Fibroblast of skin of abdomen (primary cell): Measurements from ENCODE around the gene FMNL3.
A peak's percentile ranks its signal among the peaks of the same experiment; 100 is the strongest.

Experiments used
- DNase-seq: peaks from one replicate; pipeline ENCODE4 v3.0.0-alpha.2; 2013

The FMNL3 gene

GRCh38 chr12:49708851-49709250, 1.6 kb upstream of the FMNL3 start:
- DNase-seq: no peak

GRCh38 chr12:49707812-49708147, 575 bp upstream of the FMNL3 start:
- DNase-seq: no peak

DNA sequence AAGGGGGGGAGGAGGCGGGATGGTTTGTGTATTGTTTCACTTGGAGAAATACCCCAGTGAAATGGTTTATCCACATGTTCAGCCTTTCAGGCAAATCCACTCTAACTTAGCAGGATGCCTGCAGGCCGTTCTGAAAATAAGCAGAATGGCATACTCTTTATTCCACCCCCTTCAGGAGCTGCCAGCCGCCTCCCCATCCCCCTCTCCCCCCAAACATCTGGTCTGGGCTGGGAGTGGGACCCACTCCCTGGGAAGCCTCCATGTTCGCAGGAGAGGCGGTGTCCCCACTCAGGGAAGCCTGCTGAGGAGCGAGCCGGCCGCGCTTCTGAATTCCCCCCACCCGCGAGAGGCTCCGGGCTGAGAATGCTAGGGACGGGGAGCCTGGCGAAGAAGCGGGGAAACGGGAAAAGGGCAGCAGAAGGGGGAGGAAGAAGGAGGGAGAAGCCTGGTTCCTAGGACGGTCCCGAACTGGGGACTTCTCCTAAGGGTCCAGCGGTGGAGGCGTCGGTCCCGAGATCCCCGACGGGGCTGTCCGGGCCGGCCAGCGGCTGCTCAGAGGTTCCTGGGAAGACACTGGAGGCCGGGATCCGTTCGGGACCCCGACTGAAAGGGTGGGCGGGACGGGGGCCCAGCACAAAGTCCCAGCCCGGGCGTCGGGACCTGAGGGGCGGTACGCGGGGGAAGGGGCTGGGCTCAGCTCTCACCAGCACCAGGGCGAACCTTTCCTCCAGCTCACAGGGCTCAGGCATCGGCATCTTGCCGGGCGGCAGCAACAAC, 666 bp downstream of the FMNL3 start:
- peak; percentile 30 for DNase-seq

- DNase-seq: peak; percentile 76
Measured at GRCh38 chr12:49705479-49706134, 1.6 kb downstream of the FMNL3 start.

DNA sequence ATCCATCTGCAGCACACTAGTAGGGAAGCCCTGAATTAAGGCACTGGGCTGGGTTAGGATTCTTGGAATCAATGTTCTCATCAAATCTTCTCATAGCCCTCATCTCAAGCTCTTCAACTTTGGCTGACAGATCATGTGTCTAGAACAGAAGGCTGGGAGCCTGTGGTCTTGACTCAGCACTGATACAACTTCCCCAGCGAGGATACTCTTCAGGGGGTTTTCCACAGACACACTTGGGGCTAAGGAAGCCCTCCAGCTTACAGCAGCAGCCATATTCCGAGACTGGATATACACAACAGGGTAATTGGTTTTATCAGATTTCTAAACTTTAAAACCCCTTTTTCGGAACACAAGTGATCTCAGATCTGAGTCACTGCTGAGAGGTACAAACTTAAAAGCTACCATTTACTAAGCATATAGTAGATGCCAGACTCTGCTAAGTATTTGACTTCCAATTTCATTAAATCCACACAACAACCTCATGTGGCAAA, 3.5 kb downstream of the FMNL3 start:
- peak; percentile 87 for DNase-seq

GRCh38 chr12:49702676-49703215, 4.5 kb downstream of the FMNL3 start:
- DNase-seq: no peak

- DNase-seq: no peak
Measured at GRCh38 chr12:49702009-49702408, 5.2 kb downstream of the FMNL3 start.

DNA sequence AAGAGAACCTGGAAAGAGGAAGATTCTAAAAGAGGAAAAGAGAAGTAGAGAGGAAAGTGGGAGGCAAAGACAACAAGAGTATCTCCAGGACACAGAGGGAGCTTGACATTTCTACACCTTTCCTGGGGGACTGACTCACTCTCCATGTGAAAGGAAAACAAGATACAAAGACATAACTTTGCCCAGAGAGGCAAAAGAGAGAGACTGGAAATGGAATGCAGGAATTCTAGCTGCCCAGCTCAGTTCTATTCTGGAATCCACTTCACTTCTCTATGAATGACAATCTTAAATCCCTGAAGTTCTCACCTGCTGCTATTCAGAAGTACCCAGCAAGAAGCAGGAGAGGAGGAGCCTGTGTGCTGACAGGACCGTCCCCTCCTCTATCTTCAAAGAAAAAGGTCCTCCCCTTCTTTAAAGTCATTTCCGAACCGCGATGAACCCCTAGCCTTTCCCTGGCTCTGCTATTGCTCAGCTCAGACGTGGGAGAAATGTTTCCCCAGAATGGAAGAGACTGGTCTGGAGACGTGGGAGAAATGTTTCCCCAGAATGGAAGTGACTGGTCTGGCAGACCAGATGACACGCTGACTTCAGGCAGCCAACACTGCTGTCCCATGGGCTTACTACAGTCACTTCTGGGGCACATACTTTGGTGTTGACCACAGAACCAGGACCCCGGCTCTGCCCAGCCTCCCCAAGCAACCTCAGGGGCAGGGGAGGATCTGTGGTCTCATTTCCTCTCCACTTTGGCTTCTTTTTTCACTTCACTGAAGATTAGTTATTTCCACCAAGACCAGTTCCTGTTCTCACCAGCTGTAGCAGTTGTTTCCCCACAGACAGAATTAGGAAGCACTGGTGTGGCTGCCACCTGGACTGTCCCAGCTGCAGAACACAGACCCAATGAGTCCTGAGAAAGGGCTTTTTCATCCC, 8.3 kb downstream of the FMNL3 start:
- DNase-seq: peak; percentile 53

DNA sequence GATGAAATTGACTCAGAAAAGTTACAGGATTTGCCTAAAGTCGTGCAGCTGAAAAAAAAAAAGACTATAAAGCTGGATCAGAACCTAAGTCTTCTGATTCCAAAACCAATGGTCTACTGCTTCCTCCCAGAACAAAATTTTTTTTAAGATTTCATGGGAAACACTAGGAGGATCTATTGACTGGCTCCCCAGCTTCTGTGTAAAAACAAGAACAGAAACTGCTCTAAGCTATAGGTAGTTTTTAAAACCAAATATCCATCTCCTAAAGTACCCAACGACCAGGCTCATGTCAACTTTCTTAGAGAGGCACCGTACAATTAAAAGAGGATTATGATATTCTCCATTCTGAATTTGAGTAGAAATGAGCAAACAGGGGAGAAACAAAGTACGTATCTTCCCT, 9.4 kb downstream of the FMNL3 start:
- no peak for DNase-seq

- no peak for DNase-seq
Measured at GRCh38 chr12:49696723-49697122, 10.5 kb downstream of the FMNL3 start.

DNA sequence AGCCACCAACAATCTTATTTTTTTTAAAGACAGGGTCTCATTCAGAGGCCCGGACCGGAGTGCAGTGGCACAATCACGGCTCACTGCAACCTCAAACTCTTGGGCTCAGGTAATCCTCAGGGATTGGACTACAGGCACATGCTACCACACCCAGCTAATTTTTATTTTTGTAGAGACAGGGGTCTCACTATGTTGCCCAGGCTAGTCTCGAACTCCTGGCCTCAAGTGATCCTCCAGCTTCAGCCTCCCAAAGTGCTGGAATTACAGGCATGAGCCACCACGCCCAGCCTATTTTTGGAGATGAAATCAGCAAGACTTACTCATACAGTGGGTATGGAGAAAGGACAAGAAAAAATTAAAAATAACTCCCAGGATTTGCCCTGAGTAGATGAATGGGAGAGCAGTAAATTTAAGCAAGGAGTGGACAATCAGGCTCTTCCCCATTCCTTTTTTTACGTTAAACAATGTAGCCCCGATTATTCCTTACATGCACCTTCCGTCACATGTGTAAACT, 13.2 kb downstream of the FMNL3 start:
- no peak for DNase-seq

GRCh38 chr12:49692851-49693250, 14.4 kb downstream of the FMNL3 start:
- no peak for DNase-seq

- DNase-seq: no peak
Measured at GRCh38 chr12:49689785-49690184, 17.4 kb downstream of the FMNL3 start.

DNA sequence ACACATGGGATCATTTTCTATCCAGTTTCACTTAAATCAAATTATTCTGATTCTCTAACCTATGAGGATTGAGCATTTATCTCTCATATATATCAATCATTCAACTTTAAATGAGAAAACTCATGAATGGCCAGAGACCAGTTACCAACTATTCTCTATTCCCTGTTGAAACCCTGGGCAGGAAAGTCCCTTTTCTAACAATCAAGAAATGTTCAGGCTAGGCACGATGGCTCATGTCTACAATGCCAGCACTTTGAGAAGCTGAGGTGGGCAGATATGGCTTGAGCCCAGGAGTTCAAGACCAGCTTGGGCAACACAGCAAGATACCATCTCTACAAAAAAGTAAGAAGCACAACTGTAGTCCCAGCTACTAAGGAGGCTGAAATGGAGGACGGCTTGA, 18.0 kb downstream of the FMNL3 start:
- no peak for DNase-seq

DNA sequence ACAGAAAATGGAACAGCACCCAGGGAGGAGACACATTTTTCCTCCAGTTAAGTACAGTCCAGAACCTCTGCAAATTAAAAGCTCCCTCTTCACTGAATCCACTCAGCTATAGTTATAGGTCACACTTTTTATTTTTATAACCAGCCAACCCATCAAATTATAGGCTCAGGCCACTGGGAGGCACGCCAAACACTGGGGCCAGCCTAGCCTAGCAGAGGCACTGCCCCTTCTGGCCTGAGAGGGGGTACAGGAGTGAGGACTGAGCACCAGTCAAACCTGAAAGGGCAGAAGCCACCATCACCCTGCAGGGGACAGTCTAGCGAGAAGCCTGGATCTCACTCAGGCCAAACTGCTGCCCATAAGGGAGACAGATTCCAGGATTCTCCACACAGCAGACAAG, 19.3 kb downstream of the FMNL3 start:
- DNase-seq: no peak

DNA sequence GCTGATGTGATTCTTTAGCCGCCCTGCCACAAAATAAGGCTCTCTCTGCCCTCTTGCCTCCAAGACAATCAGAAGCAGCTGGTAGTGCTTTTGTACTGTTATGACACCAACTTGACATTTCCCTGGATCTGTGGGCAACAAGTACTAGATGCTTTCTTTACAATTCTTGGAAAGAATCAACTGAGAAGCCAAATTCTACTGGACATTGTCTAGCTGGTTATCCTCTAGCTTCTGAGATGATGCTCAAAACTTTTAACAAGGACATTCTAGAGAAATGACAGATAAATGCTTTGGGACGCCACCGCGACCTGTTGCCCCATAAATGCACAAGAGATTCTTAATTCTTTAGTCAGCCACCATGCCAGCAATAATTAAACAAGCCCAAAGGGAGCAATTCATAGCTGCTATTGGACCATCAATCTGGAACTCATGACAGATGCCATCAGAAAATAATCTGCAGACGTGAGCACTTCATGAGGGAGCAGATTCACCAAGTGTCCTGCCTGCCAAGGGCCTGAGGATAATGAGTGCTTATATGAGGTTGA, 22.8 kb downstream of the FMNL3 start:
- no peak for DNase-seq

DNA sequence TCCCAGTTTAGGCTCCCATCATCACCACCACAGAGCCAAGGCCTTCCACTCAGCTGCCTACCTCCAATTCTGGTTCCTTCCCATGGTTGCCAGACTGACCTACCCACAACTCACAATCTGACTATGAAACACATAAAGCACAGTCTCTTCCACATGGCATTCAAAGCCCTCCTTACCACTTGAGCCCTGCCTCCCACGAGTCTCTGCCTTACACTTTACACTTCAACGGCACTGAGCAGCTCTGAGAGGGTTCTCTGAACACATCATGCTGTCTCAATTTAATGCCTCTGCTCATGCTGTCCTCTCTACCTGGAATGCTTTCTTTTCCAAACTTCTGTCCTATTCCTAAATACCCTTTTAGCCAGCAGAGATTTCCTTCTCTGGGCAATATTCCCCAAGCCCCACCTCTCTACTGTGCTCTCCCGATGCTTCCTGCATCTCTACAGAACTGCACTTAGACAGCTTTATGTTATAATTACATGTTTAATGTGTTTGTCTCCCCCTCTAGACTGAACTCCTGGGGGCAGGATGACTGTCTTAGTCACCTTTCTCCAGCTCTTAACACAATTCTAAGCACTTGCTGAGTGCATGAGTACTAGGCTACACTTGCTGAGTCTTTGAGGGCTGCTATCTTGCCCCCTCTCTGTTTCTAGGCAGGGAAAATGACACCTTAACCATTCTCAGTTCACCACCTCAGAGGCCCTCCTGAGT, 23.5 kb downstream of the FMNL3 start:
- DNase-seq: no peak

DNA sequence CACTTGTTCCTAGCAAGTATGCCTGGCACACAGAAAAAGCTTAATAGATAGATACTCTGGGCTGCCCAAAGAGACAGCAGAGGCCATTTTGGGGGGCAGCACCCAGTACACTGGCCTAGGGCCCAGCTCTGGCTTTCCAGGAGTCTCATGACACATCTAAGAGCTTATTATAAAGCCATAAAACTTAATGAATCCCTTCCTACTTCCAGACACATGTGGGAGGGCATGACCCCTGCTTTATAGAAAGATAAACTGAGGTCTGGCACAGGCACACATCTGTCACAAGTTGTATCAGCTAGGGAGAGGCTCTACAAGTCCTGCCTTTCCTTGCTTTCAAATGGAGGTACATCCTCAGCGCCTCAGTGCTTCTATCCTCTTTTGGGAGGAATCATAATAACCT, 27.1 kb downstream of the FMNL3 start:
- no peak for DNase-seq

GRCh38 chr12:49678711-49679110, 28.5 kb downstream of the FMNL3 start:
- peak; percentile 28 for DNase-seq

DNA sequence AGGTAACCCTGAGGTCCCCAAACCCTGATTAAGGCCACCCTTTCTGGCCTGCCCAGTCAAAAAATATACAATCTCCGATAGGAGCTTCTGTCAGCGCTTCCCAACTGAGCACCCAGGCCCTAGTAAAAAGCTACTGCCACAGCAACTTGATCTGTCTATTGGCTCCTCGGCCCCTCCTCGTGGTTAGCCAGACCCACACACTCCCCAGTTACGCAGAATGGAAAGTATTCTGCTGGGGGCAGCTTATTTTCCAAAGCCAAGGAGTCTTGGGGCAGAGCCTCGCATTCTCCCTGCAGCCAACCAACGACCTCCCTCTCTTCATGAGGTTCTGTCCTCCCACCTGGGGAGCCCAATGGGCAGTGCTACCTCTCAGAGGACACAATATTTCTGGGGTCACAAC, 32.1 kb downstream of the FMNL3 start:
- DNase-seq: no peak

DNA sequence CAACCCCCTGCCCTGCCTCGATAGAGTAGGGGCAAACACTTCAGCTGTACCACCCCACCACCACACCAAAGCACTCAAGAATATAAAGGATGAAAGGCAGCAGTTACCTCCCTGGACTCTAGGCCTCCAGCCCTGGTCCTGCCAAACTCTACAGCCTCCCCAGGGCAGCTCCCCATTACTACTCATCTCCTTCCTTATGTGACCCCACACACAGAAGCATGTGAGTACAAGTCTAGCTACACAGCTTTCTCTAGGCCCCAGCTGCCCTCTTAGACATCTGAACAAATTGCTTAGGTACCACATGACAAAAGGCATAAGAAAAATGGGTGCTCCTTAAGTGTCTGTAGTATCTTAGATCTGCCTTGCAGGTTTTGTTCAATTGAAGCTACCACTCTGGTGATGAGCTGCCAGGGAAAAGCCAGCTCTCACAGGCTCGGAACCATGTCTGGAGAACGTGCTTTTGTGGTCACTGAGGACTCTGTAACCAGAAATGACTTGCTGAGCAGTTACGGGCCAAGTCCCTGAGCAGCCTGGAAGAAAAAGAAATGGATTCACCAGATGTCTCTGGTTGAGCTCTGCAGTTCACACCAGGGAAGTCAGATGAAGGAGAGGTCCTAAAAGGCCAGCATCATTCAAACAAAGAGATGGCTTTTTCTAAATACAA, 32.8 kb downstream of the FMNL3 start:
- DNase-seq: peak; percentile 52
